ENCODE measurements around the gene ANO7. TPM values are rescaled to one million over a fixed set of nuclear protein-coding genes. Genes with fewer than 3 reads are reported as not detected.
A peak's percentile ranks its signal among the peaks of the same experiment; 100 is the strongest.

ANO7 gene
- total and polyA plus RNA-seq, 2 of the 8 experiments (the other 6 are each of a cell fraction or from before 2014, with no cell fraction given) = 3.2 to 6.9 TPM

GRCh38 chr2:241223211-241224017 lies 34.9 kb downstream of the ANO7 start:
- FAIRE-seq (no peak), DNase-seq (ENCODE audit: low read depth in 1 of 2, low spot score in 2 of 2) (no peak)
- H3K4ac ChIP-seq (replicated peaks; ENCODE audit: insufficient read length, low read depth, low read length) = no peak overlapping the region
- H3K23me2 ChIP-seq (ENCODE audit: low read depth, low read length) = peaks cover 3% of the 10 kb centered on the region; the same call in 1 of the 2 replicates
- H3K27me3 ChIP-seq (replicated peaks in 1 of 4; ENCODE audit: control insufficient read depth in 3 of 4, extremely low read depth in 1 of 4, insufficient read depth in 3 of 4, low read length in 3 of 4) = no peaks in the 10 kb centered on the region
- H3K4me2 ChIP-seq (ENCODE audit: insufficient read depth in 1 of 2, low read depth in 2 of 2, low read length in 2 of 2) = no peak overlapping the region
- POLR2A ChIA-PET (ENCODE audit: partially characterized antibody) = interaction anchor here (0.6 to 1.1 kb wide), 2 partner anchors 15 to 88 kb away, joined by 3 read pairs; no protein-coding TSS in a partner anchor
- H3K18ac ChIP-seq (ENCODE audit: extremely low read depth, low read length) = no peak overlapping the region
- no peak overlapping the region for H3K23ac ChIP-seq (ENCODE audit: insufficient read length)
- H3K4me3 ChIP-seq (ENCODE audit: extremely low read depth in 1 of 4, insufficient read depth in 2 of 4, low read depth in 3 of 4, low read length in 4 of 4) = no peak overlapping the region
- no peak overlapping the region for H2BK12ac ChIP-seq (ENCODE audit: low read depth, low read length)
- peaks cover 0 to 4% (median 0%) of the 10 kb centered on the region in 4 experiments; a peak in 2 of 7 replicates for H3K4me1 ChIP-seq (replicated peaks in 1 of 4; ENCODE audit: control insufficient read depth in 3 of 4, insufficient read depth in 4 of 4, low read length in 3 of 4)
- H3K14ac ChIP-seq (ENCODE audit: insufficient read length) = no peak overlapping the region
- no peaks in the 10 kb centered on the region for H3K9me3 ChIP-seq (ENCODE audit: insufficient read depth in 2 of 2, low read depth in 1 of 2, low read length in 1 of 2)
- peak overlapping the region; percentile 58; the same call in 1 of the 2 replicates for H4K8ac ChIP-seq (ENCODE audit: extremely low read depth, insufficient read depth, low read length)
- H2BK120ac ChIP-seq (replicated peaks; ENCODE audit: low read depth, low read length) = no peak overlapping the region
- no peak overlapping the region for H3K9ac ChIP-seq (replicated peaks in 1 of 4; ENCODE audit: extremely low read depth in 1 of 4, low read depth in 3 of 4, low read length in 3 of 4)
- H3K36me3 ChIP-seq (ENCODE audit: control insufficient read depth in 2 of 4, insufficient read depth in 4 of 4, low read length in 3 of 4) = peaks cover 2 to 5% (median 3%) of the 10 kb centered on the region in 4 experiments; a peak in 4 of 8 replicates
- H4K5ac ChIP-seq (ENCODE audit: insufficient read length, low read depth, low read length) = no peak overlapping the region
- no peak overlapping the region for H2AFZ ChIP-seq (ENCODE audit: low read length)
- H4K20me1 ChIP-seq (replicated peaks in 1 of 2; ENCODE audit: control insufficient read depth in 1 of 2, insufficient read depth in 2 of 2, low read length in 2 of 2) = peaks cover 12 to 16% of the 10 kb centered on the region in 2 experiments
- no peaks in the 10 kb centered on the region; the same call in 1 of the 2 replicates for H3K79me1 ChIP-seq (ENCODE audit: low read depth, low read length)
- no peaks in the 10 kb centered on the region; a peak in 2 of 4 replicates for H3K79me2 ChIP-seq (ENCODE audit: control insufficient read depth in 1 of 2, insufficient read depth in 2 of 2, low read length in 2 of 2)
- no peak overlapping the region for H3K27ac ChIP-seq (ENCODE audit: low read depth, low read length)
- H2AK5ac ChIP-seq (ENCODE audit: low read depth, low read length) = no peak overlapping the region
- no peak overlapping the region for H4K91ac ChIP-seq (replicated peaks; ENCODE audit: insufficient read length, low read length)
- CTCF ChIA-PET (ENCODE audit: partially characterized antibody) = interaction anchor here (0.6 to 0.8 kb wide), 2 partner anchors 38 to 41 kb away, joined by 3 to 4 read pairs; no protein-coding TSS in a partner anchor
- no peak overlapping the region; the same call in 1 of the 2 replicates for H2BK5ac ChIP-seq (ENCODE audit: low read depth, low read length)
- H2BK20ac ChIP-seq (ENCODE audit: low read length) = no peak overlapping the region
- 89% methylated on average over 20 of the region's 23 CpGs; no CpG with 5 or more reads in 1 of the 2 experiments for WGBS, 2 experiments (ENCODE audit: extremely low coverage in 1 of 2, insufficient coverage in 1 of 2, insufficient read length in 1 of 2, insufficient replicate concordance in 2 of 2, low coverage in 1 of 2, low lambda C conversion rate in 2 of 2, missing lambda C conversion rate in 1 of 2)
- no peak overlapping the region for H3K56ac ChIP-seq (replicated peaks; ENCODE audit: insufficient read length, low read depth, low read length)
- H2BK15ac ChIP-seq (ENCODE audit: low read length) = no peak overlapping the region
- TF ChIP-seq MAX (IDR thresholded peaks at IDR 0.05) = peak; percentile 24; the same call in 1 of the 2 replicates
